Measurements from ENCODE around the gene CDH8.

The CDH8 gene

GRCh38 chr16:62067182-62067581, 30.9 kb upstream of the CDH8 start:
- H3K27ac ChIP-seq (replicated peaks), result no peak overlapping the region
- no peaks in the 10 kb centered on the region for H3K27me3 ChIP-seq (ENCODE audit: insufficient read depth, poor library complexity, severe bottlenecking)
- TF ChIP-seq SPI1 (IDR thresholded peaks at IDR 0.05; ENCODE audit: borderline replicate concordance, low read depth), result no peak
- no peak for TF ChIP-seq CTCF (IDR thresholded peaks at IDR 0.05; ENCODE audit: insufficient read depth, low read length)
- no peak for TF ChIP-seq POLR2AphosphoS5 (IDR thresholded peaks at IDR 0.05; ENCODE audit: low read depth)
- TF ChIP-seq, protein P1, sequence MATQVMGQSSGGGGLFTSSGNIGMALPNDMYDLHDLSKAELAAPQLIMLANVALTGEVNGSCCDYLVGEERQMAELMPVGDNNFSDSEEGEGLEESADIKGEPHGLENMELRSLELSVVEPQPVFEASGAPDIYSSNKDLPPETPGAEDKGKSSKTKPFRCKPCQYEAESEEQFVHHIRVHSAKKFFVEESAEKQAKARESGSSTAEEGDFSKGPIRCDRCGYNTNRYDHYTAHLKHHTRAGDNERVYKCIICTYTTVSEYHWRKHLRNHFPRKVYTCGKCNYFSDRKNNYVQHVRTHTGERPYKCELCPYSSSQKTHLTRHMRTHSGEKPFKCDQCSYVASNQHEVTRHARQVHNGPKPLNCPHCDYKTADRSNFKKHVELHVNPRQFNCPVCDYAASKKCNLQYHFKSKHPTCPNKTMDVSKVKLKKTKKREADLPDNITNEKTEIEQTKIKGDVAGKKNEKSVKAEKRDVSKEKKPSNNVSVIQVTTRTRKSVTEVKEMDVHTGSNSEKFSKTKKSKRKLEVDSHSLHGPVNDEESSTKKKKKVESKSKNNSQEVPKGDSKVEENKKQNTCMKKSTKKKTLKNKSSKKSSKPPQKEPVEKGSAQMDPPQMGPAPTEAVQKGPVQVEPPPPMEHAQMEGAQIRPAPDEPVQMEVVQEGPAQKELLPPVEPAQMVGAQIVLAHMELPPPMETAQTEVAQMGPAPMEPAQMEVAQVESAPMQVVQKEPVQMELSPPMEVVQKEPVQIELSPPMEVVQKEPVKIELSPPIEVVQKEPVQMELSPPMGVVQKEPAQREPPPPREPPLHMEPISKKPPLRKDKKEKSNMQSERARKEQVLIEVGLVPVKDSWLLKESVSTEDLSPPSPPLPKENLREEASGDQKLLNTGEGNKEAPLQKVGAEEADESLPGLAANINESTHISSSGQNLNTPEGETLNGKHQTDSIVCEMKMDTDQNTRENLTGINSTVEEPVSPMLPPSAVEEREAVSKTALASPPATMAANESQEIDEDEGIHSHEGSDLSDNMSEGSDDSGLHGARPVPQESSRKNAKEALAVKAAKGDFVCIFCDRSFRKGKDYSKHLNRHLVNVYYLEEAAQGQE (IDR thresholded peaks at IDR 0.05; ENCODE audit: insufficient replicate concordance, low read depth), result no peak
- TF ChIP-seq GABPA (IDR thresholded peaks at IDR 0.05; ENCODE audit: low read depth), result no peak
- H3K4me3 ChIP-seq (replicated peaks; ENCODE audit: insufficient read depth, low read length), result no peak overlapping the region
- DNase-seq (ENCODE audit: low read depth in 1 of 2, low spot score in 1 of 2), result no peak

DNA sequence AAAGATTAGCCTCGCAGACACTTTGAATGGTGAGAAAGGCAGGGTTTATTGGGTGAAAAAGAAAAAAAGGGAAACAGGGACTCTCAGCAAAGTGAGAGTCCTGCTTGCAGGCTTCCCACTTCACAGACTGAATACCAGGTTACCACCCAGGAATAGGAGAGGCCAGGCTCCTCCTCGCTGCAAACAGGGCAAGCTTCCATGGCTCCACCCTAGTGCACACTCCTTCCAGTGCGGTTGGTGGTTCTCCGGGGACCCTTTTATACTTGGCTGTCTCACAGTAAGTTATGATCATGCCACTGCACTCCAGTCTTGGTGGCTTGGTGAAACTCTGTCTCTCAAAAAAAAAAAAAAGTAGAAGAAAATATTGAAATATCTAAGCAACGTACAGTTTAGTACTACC, 30.5 kb upstream of the CDH8 start:
- no peak for DNase-seq (ENCODE audit: low read depth in 1 of 2, low spot score in 1 of 2)
- Histone ChIP-seq H3K4me3 (replicated peaks; ENCODE audit: insufficient read depth, low read length) (no peak overlapping the region), H3K27me3 (ENCODE audit: insufficient read depth, poor library complexity, severe bottlenecking) (no peaks in the 10 kb centered on the region)

DNA sequence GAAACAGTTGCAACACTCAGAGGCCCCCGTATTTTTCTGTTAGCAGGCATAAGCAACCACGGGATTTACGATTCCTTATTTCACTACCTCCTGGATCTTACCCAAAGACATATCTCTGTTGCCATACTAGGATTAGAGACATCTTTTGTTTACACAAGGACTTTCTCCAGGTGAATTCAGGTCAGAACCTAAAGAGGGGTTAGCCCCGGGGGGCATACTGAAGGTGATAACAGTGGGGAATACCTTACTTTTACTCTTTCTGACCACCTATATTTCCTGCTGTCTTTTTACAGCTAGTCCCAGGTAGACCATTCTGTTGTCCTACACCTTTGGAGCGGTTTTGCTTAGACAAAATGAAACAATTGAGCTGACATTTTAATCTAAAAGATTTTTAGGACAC, 27.9 kb upstream of the CDH8 start:
- Histone ChIP-seq H3K27ac (replicated peaks) (no peak overlapping the region), H3K4me3 (replicated peaks; ENCODE audit: insufficient read depth, low read length) (no peak overlapping the region), H3K27me3 (ENCODE audit: insufficient read depth, poor library complexity, severe bottlenecking) (no peaks in the 10 kb centered on the region)
- no peak for TF ChIP-seq SPI1 (IDR thresholded peaks at IDR 0.05; ENCODE audit: borderline replicate concordance, low read depth)
- TF ChIP-seq CTCF (IDR thresholded peaks at IDR 0.05; ENCODE audit: insufficient read depth, low read length), result no peak
- no peak for TF ChIP-seq POLR2AphosphoS5 (IDR thresholded peaks at IDR 0.05; ENCODE audit: low read depth)
- TF ChIP-seq, protein P1 (IDR thresholded peaks at IDR 0.05; ENCODE audit: insufficient replicate concordance, low read depth), result no peak
- no peak for TF ChIP-seq GABPA (IDR thresholded peaks at IDR 0.05; ENCODE audit: low read depth)
- no peak for DNase-seq (ENCODE audit: low read depth in 1 of 2, low spot score in 1 of 2)

More for the DNA sequence above, 30.5 kb upstream of the CDH8 start:
- H3K27ac ChIP-seq (replicated peaks), result no peak overlapping the region
- TF ChIP-seq CTCF (IDR thresholded peaks at IDR 0.05; ENCODE audit: insufficient read depth, low read length), result no peak
- TF ChIP-seq, protein P1 (IDR thresholded peaks at IDR 0.05; ENCODE audit: insufficient replicate concordance, low read depth), result no peak
- TF ChIP-seq GABPA (IDR thresholded peaks at IDR 0.05; ENCODE audit: low read depth), result no peak
- TF ChIP-seq POLR2AphosphoS5 (IDR thresholded peaks at IDR 0.05; ENCODE audit: low read depth), result no peak
- no peak for TF ChIP-seq SPI1 (IDR thresholded peaks at IDR 0.05; ENCODE audit: borderline replicate concordance, low read depth)

All from HL-60 (cell line).